ENCODE results near the gene DDX54. TPM values are rescaled to one million over a fixed set of nuclear protein-coding genes. Genes with fewer than 3 reads are reported as not detected.

Gene DDX54
- total and polyA plus RNA-seq, 2 of the 8 experiments (the other 6 are each of a cell fraction or from before 2014, with no cell fraction given) = 64.9 to 113 TPM

DNA sequence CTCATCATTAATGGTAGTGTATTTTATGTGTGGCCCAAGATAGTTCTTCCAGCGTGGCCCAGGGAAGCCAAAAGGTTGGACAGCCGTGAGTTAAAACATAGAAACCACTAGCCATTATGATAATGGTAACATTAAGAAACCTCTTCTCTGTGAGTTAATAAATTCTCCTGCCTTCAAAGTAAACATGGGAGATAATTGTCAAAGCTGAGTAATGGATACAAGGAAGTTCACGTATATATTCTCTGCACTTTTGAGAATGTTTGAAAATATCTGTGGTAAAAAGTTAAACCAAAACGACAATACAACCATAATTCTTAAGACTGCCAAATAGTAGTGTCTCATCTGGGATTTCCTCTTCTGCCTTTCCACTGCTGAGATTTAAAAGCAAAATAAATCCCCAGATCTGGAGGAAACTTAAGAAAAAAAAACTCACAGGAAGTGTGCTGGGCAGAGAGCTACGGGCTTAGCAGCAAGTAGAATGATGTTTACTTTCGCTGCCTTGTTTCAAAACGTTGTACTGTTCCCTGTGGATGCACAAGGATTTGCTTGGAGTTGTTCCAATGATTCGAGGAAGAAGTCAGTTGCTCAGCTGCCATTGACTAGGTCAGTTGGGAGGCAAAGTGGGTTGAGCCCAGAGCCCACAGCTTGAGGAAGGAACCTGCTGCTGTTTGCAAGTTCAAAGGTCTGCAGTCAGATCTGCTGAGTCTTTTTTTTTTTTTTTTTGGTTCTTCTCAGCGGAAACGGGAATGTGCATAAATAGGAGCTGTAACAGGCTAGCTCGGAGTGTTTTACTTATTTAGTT lies 37.7 kb upstream of the DDX54 start (continued):
- TF ChIP-seq, protein P1, sequence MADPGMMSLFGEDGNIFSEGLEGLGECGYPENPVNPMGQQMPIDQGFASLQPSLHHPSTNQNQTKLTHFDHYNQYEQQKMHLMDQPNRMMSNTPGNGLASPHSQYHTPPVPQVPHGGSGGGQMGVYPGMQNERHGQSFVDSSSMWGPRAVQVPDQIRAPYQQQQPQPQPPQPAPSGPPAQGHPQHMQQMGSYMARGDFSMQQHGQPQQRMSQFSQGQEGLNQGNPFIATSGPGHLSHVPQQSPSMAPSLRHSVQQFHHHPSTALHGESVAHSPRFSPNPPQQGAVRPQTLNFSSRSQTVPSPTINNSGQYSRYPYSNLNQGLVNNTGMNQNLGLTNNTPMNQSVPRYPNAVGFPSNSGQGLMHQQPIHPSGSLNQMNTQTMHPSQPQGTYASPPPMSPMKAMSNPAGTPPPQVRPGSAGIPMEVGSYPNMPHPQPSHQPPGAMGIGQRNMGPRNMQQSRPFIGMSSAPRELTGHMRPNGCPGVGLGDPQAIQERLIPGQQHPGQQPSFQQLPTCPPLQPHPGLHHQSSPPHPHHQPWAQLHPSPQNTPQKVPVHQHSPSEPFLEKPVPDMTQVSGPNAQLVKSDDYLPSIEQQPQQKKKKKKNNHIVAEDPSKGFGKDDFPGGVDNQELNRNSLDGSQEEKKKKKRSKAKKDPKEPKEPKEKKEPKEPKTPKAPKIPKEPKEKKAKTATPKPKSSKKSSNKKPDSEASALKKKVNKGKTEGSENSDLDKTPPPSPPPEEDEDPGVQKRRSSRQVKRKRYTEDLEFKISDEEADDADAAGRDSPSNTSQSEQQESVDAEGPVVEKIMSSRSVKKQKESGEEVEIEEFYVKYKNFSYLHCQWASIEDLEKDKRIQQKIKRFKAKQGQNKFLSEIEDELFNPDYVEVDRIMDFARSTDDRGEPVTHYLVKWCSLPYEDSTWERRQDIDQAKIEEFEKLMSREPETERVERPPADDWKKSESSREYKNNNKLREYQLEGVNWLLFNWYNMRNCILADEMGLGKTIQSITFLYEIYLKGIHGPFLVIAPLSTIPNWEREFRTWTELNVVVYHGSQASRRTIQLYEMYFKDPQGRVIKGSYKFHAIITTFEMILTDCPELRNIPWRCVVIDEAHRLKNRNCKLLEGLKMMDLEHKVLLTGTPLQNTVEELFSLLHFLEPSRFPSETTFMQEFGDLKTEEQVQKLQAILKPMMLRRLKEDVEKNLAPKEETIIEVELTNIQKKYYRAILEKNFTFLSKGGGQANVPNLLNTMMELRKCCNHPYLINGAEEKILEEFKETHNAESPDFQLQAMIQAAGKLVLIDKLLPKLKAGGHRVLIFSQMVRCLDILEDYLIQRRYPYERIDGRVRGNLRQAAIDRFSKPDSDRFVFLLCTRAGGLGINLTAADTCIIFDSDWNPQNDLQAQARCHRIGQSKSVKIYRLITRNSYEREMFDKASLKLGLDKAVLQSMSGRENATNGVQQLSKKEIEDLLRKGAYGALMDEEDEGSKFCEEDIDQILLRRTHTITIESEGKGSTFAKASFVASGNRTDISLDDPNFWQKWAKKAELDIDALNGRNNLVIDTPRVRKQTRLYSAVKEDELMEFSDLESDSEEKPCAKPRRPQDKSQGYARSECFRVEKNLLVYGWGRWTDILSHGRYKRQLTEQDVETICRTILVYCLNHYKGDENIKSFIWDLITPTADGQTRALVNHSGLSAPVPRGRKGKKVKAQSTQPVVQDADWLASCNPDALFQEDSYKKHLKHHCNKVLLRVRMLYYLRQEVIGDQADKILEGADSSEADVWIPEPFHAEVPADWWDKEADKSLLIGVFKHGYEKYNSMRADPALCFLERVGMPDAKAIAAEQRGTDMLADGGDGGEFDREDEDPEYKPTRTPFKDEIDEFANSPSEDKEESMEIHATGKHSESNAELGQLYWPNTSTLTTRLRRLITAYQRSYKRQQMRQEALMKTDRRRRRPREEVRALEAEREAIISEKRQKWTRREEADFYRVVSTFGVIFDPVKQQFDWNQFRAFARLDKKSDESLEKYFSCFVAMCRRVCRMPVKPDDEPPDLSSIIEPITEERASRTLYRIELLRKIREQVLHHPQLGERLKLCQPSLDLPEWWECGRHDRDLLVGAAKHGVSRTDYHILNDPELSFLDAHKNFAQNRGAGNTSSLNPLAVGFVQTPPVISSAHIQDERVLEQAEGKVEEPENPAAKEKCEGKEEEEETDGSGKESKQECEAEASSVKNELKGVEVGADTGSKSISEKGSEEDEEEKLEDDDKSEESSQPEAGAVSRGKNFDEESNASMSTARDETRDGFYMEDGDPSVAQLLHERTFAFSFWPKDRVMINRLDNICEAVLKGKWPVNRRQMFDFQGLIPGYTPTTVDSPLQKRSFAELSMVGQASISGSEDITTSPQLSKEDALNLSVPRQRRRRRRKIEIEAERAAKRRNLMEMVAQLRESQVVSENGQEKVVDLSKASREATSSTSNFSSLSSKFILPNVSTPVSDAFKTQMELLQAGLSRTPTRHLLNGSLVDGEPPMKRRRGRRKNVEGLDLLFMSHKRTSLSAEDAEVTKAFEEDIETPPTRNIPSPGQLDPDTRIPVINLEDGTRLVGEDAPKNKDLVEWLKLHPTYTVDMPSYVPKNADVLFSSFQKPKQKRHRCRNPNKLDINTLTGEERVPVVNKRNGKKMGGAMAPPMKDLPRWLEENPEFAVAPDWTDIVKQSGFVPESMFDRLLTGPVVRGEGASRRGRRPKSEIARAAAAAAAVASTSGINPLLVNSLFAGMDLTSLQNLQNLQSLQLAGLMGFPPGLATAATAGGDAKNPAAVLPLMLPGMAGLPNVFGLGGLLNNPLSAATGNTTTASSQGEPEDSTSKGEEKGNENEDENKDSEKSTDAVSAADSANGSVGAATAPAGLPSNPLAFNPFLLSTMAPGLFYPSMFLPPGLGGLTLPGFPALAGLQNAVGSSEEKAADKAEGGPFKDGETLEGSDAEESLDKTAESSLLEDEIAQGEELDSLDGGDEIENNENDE (IDR thresholded peaks at IDR 0.05; ENCODE audit: insufficient replicate concordance, low read length) = no peak
- TF ChIP-seq JUND (IDR thresholded peaks at IDR 0.05; ENCODE audit: low read length) (no peak), RNF2 (IDR thresholded peaks at IDR 0.05; ENCODE audit: borderline replicate concordance, low read depth, low read length, missing control alignments, poor library complexity, severe bottlenecking) (no peak)
